ENCODE results near the gene SEC24C. TPM values are rescaled to one million over a fixed set of nuclear protein-coding genes. Genes with fewer than 3 reads are reported as not detected.

Gene SEC24C
- total RNA-seq, 2 donors from 2014 or later = 63.2 to 71.4 TPM

DNA sequence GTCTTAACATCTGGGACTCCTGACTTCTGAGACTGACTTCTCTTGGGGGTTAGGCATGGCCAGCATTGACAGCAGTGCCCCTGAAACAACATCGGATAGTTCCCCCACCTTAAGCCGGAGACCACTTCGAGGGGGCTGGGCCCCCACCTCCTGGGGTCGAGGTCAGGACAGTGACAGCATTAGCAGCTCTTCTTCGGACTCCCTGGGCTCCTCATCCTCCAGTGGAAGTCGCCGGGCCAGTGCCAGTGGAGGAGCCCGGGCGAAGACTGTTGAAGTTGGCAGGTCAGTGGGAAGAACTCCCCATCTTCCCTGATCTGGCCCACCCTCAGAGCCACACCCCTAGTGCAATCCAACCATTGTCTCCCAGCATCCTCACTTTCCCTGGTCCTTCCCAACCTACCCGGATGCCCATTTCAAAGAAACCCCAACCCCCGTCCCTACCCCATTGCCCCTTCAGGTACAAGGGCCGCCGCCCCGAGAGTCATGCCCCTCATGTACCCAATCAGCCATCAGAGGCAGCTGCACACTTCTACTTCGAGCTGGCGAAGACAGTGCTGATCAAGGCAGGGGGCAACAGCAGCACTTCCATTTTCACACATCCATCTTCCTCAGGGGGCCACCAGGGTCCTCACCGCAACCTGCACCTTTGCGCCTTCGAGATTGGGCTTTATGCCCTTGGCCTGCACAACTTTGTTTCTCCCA lies 53.3 kb downstream of the SEC24C start:
- no peak for DNase-seq
- H3K27me3 ChIP-seq (ENCODE audit: control insufficient read depth, insufficient read depth, low read length, poor library complexity, severe bottlenecking) = no peaks in the 10 kb centered on the region
- H3K27ac Mint-ChIP-seq = no peak overlapping the region
- H3K36me3 Mint-ChIP-seq (ENCODE audit: low read depth) = peaks cover 55% of the 10 kb centered on the region
- peaks cover 84% of the 10 kb centered on the region for H3K36me3 ChIP-seq (ENCODE audit: control insufficient read depth, insufficient read depth, low read length)
- WGBS, 2 experiments (ENCODE audit: insufficient coverage in 1 of 2, insufficient read length in 1 of 2) = 95 to 100% methylated on average over 1 to 19 of the region's 19 CpGs
- no peak overlapping the region for H3K4me3 Mint-ChIP-seq
- H3K27ac ChIP-seq (ENCODE audit: low read depth, low read length) = no peak overlapping the region
- TF ChIP-seq, protein P1, sequence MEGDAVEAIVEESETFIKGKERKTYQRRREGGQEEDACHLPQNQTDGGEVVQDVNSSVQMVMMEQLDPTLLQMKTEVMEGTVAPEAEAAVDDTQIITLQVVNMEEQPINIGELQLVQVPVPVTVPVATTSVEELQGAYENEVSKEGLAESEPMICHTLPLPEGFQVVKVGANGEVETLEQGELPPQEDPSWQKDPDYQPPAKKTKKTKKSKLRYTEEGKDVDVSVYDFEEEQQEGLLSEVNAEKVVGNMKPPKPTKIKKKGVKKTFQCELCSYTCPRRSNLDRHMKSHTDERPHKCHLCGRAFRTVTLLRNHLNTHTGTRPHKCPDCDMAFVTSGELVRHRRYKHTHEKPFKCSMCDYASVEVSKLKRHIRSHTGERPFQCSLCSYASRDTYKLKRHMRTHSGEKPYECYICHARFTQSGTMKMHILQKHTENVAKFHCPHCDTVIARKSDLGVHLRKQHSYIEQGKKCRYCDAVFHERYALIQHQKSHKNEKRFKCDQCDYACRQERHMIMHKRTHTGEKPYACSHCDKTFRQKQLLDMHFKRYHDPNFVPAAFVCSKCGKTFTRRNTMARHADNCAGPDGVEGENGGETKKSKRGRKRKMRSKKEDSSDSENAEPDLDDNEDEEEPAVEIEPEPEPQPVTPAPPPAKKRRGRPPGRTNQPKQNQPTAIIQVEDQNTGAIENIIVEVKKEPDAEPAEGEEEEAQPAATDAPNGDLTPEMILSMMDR (conservative IDR thresholded peaks at IDR 0.05) = no peak
- no peaks in the 10 kb centered on the region for H3K27me3 Mint-ChIP-seq (ENCODE audit: insufficient read depth)
- no peaks in the 10 kb centered on the region for H3K4me1 Mint-ChIP-seq
- H3K9ac ChIP-seq (ENCODE audit: extremely low read depth, low read length, poor library complexity, severe bottlenecking) = no peak overlapping the region
- H3K4me3 ChIP-seq (ENCODE audit: low read length) = no peak overlapping the region
- no peaks in the 10 kb centered on the region for H3K9me3 Mint-ChIP-seq
- H3K4me1 ChIP-seq (ENCODE audit: control insufficient read depth, insufficient read depth, low read length) = no peaks in the 10 kb centered on the region
- H3K9me3 ChIP-seq (ENCODE audit: control insufficient read depth, low read length) = no peaks in the 10 kb centered on the region

DNA sequence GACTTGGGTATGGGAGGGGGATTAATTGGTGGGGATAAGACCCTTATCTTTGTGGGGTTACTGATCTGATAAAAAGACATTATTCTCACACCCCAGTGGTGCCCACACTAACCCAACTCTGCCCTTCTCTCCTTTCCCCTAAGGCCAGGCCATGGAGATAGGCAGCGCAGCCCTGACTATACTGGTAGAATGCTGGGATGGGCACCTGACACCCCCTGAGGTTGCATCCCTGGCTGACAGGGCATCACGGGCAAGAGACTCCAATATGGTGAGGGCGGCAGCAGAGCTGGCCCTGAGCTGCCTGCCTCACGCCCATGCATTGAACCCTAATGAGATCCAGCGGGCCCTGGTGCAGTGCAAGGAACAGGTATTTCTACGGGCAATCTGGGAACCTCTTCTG lies 53.9 kb downstream of the SEC24C start:
- no peak overlapping the region for H3K4me3 Mint-ChIP-seq
- DNase-seq = no peak
- 95% methylated on average over 6 of the region's 6 CpGs for WGBS, 2 experiments (ENCODE audit: insufficient coverage in 1 of 2, insufficient read length in 1 of 2)
- Histone ChIP-seq H3K4me1 (ENCODE audit: control insufficient read depth, insufficient read depth, low read length) (no peaks in the 10 kb centered on the region), H3K9me3 (ENCODE audit: control insufficient read depth, low read length) (no peaks in the 10 kb centered on the region), H3K36me3 (ENCODE audit: control insufficient read depth, insufficient read depth, low read length) (peaks cover 84% of the 10 kb centered on the region), H3K4me3 (ENCODE audit: low read length) (no peak overlapping the region), H3K9ac (ENCODE audit: extremely low read depth, low read length, poor library complexity, severe bottlenecking) (no peak overlapping the region), H3K27me3 (ENCODE audit: control insufficient read depth, insufficient read depth, low read length, poor library complexity, severe bottlenecking) (no peaks in the 10 kb centered on the region), H3K27ac (ENCODE audit: low read depth, low read length) (no peak overlapping the region)
- H3K36me3 Mint-ChIP-seq (ENCODE audit: low read depth) = peaks cover 55% of the 10 kb centered on the region
- no peak overlapping the region for H3K27ac Mint-ChIP-seq
- H3K9me3 Mint-ChIP-seq = no peaks in the 10 kb centered on the region
- TF ChIP-seq, protein P1 (conservative IDR thresholded peaks at IDR 0.05) = no peak
- no peaks in the 10 kb centered on the region for H3K4me1 Mint-ChIP-seq
- no peaks in the 10 kb centered on the region for H3K27me3 Mint-ChIP-seq (ENCODE audit: insufficient read depth)

DNA sequence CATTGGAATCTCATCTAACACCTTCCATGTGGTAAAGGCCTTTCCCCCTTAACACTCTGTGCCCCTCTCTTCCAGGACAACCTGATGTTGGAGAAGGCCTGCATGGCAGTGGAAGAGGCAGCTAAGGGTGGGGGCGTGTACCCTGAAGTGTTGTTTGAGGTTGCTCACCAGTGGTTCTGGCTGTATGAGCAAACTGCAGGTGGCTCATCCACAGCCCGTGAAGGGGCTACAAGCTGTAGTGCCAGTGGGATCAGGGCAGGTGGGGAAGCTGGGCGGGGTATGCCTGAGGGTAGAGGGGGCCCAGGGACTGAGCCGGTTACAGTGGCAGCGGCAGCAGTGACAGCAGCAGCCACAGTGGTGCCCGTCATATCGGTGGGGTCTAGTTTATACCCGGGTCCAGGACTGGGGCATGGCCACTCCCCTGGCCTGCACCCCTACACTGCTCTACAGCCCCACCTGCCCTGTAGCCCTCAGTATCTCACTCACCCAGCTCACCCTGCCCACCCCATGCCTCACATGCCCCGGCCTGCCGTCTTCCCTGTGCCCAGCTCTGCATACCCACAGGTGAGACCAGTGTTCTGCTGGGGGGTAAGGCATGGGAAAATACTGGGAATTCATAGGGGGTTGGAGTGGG lies 54.9 kb downstream of the SEC24C start:
- Mint-ChIP-seq H3K4me1 (no peaks in the 10 kb centered on the region), H3K9me3 (no peaks in the 10 kb centered on the region), H3K4me3 (no peak overlapping the region), H3K36me3 (ENCODE audit: low read depth) (peaks cover 55% of the 10 kb centered on the region), H3K27ac (no peak overlapping the region), H3K27me3 (ENCODE audit: insufficient read depth) (no peaks in the 10 kb centered on the region)
- no peak for DNase-seq
- Histone ChIP-seq H3K27ac (ENCODE audit: low read depth, low read length) (no peak overlapping the region), H3K27me3 (ENCODE audit: control insufficient read depth, insufficient read depth, low read length, poor library complexity, severe bottlenecking) (no peaks in the 10 kb centered on the region), H3K4me1 (ENCODE audit: control insufficient read depth, insufficient read depth, low read length) (no peaks in the 10 kb centered on the region), H3K9me3 (ENCODE audit: control insufficient read depth, low read length) (no peaks in the 10 kb centered on the region), H3K4me3 (ENCODE audit: low read length) (no peak overlapping the region), H3K9ac (ENCODE audit: extremely low read depth, low read length, poor library complexity, severe bottlenecking) (no peak overlapping the region), H3K36me3 (ENCODE audit: control insufficient read depth, insufficient read depth, low read length) (peaks cover 84% of the 10 kb centered on the region)
- TF ChIP-seq, protein P1 (conservative IDR thresholded peaks at IDR 0.05) = no peak
- 96 to 100% methylated on average over 5 to 10 of the region's 10 CpGs for WGBS, 2 experiments (ENCODE audit: insufficient coverage in 1 of 2, insufficient read length in 1 of 2)

Measured in endodermal cell (in vitro differentiated cells).